Gastrocnemius medialis (tissue), 4 donors: ENCODE data around the gene LARGE1. TPM values are rescaled to one million over a fixed set of nuclear protein-coding genes. Genes with fewer than 3 reads are reported as not detected.
A peak's percentile ranks its signal among the peaks of the same experiment; 100 is the strongest.

Source experiments
- ATAC-seq, 2 donors: fragments of 150-250 bp; one replicate each; pipeline ENCODE4 v1.9.1; 2016
- DNase-seq, 2 donors: peaks; one replicate each; pipeline ENCODE4 v3.0.0-alpha.2; 2019
- H3K27ac ChIP-seq, 4 donors: fragments of 200-600 bp; sonication (generic); 1 replicate in 1 of 4; 2 replicates in 3 of 4; pipeline ENCODE4 v1.5.1; 2016 to 2018; ENCODE audit warnings: mild to moderate bottlenecking in 2 of 4, moderate library complexity in 1 of 4
- H3K27me3 ChIP-seq, 3 donors: fragments of 200-600 bp; sonication (generic) in 2 of 3; 1 replicate in 1 of 3; 2 replicates in 2 of 3; pipeline versions ENCODE4 v1.5.1 to v1.6.0; 2016 to 2019; ENCODE audit warnings: mild to moderate bottlenecking in 1 of 3, moderate library complexity in 1 of 3
- H3K36me3 ChIP-seq, 2 donors: fragments of 200-600 bp; sonication (generic) in 1 of 2; one replicate each; pipeline ENCODE4 v1.5.1; 2017 to 2018
- H3K4me1 ChIP-seq, 2 donors: fragments of 200-600 bp; sonication (generic) in 1 of 2; one replicate each; pipeline ENCODE4 v1.5.1; 2016 to 2017; ENCODE audit warnings: mild to moderate bottlenecking in 2 of 2
- H3K4me3 ChIP-seq, 4 donors: fragments of 200-600 bp; sonication (generic) in 3 of 4; 1 replicate in 1 of 4; 2 replicates in 3 of 4; pipeline ENCODE4 v1.5.1; 2016 to 2019; ENCODE audit warnings: mild to moderate bottlenecking in 2 of 4
- H3K9me3 ChIP-seq, 3 donors: fragments of 200-600 bp; sonication (generic) in 2 of 3; 1 replicate in 1 of 3; 2 replicates in 2 of 3; pipeline ENCODE4 v1.5.1; 2016 to 2019
- CTCF ChIP-seq, 5 experiments: fragments of 450-650 bp in 3 of 5; fragments of 200-600 bp in 2 of 5; sonication (generic) in 2 of 5; IDR thresholded peaks in 4 of 5; conservative IDR thresholded peaks in 1 of 5; 1 replicate in 4 of 5; 2 replicates in 1 of 5; pipeline ENCODE4 v1.5.1; 2016 to 2019; ENCODE audit warnings: antibody characterized with exemption in 5 of 5, mild to moderate bottlenecking in 3 of 5, moderate library complexity in 3 of 5
- POLR2A ChIP-seq, 2 donors: fragments of 450-650 bp; IDR thresholded peaks; one replicate each; pipeline ENCODE4 v1.6.1; 2017; ENCODE audit warnings: antibody characterized with exemption in 2 of 2, mild to moderate bottlenecking in 2 of 2, moderate library complexity in 2 of 2
- in situ Hi-C, 4 donors: fragments of 200-750 bp; cut with MboI; loops; one replicate each; pipeline versions ENCODE4 v1.15.0 to v1.8.0; 2017; ENCODE audit warnings: low sequenced_read_pairs in 4 of 4
- intact Hi-C: fragments of 100-400 bp; cut with DNase I; formaldehyde crosslinking; loops from one replicate; pipeline ENCODE4 v1.15.1; 2023; ENCODE audit warnings: low total_unique reads
- total RNA-seq, 4 donors: library from RNA; depleted of rRNA; stranded (reverse); fragments of >200 nt; gene quantifications; one replicate each; pipeline versions ENCODE4 v1.1.0 to v1.2.3, GENCODE V29; 2016

LARGE1 gene
- total RNA-seq, 4 donors from 2014 or later, result 48.5 to 91.0 (median 68.4) TPM

- Histone ChIP-seq H3K36me3 (no peaks in the 10 kb centered on the region), H3K4me3 (no peak overlapping the region), H3K27me3 (no peaks in the 10 kb centered on the region), H3K9me3 (no peaks in the 10 kb centered on the region), H3K27ac (no peak overlapping the region), H3K4me1 (no peaks in the 10 kb centered on the region)
- intact Hi-C loops, result no loop called here
- no peak for TF ChIP-seq CTCF (IDR thresholded peaks at IDR 0.05 in 4 of 5, conservative IDR thresholded peaks at IDR 0.05 in 1 of 5)
- no peak for DNase-seq
- ATAC-seq, result no peak
- in situ Hi-C loops, result no loop called here
These were observed 463.8 kb downstream of the LARGE1 start for GRCh38 chr22:33456511-33456910.

- Histone ChIP-seq H3K27me3 (no peaks in the 10 kb centered on the region), H3K9me3 (no peaks in the 10 kb centered on the region), H3K4me3 (no peak overlapping the region), H3K4me1 (no peaks in the 10 kb centered on the region), H3K36me3 (no peaks in the 10 kb centered on the region), H3K27ac (no peak overlapping the region)
- DNase-seq, result no peak
- TF ChIP-seq POLR2A (IDR thresholded peaks at IDR 0.05) (no peak), CTCF (IDR thresholded peaks at IDR 0.05 in 4 of 5, conservative IDR thresholded peaks at IDR 0.05 in 1 of 5) (no peak)
- intact Hi-C loops (no loop called here), in situ Hi-C loops (no loop called here)
- no peak for ATAC-seq
These were observed 465.2 kb downstream of the LARGE1 start for GRCh38 chr22:33455036-33455435.

- in situ Hi-C loops (no loop called here), intact Hi-C loops (no loop called here)
- DNase-seq, result no peak
- H3K27me3 ChIP-seq, result no peaks in the 10 kb centered on the region
- H3K4me1 ChIP-seq, result peaks cover 4% of the 10 kb centered on the region in 2 donors
- TF ChIP-seq CTCF (IDR thresholded peaks at IDR 0.05 in 4 of 5, conservative IDR thresholded peaks at IDR 0.05 in 1 of 5), result no peak
- TF ChIP-seq POLR2A (IDR thresholded peaks at IDR 0.05), result no peak
- H3K9me3 ChIP-seq, result no peaks in the 10 kb centered on the region
- H3K27ac ChIP-seq, result no peak overlapping the region
- ATAC-seq, result no peak
- H3K36me3 ChIP-seq, result no peaks in the 10 kb centered on the region
- no peak overlapping the region for H3K4me3 ChIP-seq
These were observed 468.3 kb downstream of the LARGE1 start for GRCh38 chr22:33451866-33452469.

GRCh38 chr22:33450756-33451155 lies 469.5 kb downstream of the LARGE1 start:
- ATAC-seq (no peak), DNase-seq (no peak)
- in situ Hi-C loops (no loop called here), intact Hi-C loops (no loop called here)
- Histone ChIP-seq H3K27ac (no peak overlapping the region), H3K4me1 (peaks cover 4% of the 10 kb centered on the region in 2 donors), H3K9me3 (no peaks in the 10 kb centered on the region), H3K4me3 (no peak overlapping the region), H3K36me3 (no peaks in the 10 kb centered on the region), H3K27me3 (no peaks in the 10 kb centered on the region)
- TF ChIP-seq POLR2A (IDR thresholded peaks at IDR 0.05) (no peak), CTCF (IDR thresholded peaks at IDR 0.05 in 4 of 5, conservative IDR thresholded peaks at IDR 0.05 in 1 of 5) (no peak)

GRCh38 chr22:33447733-33448132 lies 472.5 kb downstream of the LARGE1 start:
- TF ChIP-seq CTCF (IDR thresholded peaks at IDR 0.05 in 4 of 5, conservative IDR thresholded peaks at IDR 0.05 in 1 of 5), result no peak
- TF ChIP-seq POLR2A (IDR thresholded peaks at IDR 0.05), result no peak
- in situ Hi-C loops (no loop called here), intact Hi-C loops (no loop called here)
- DNase-seq (no peak), ATAC-seq (peak; percentile 51 to 87)
- no peaks in the 10 kb centered on the region for H3K27me3 ChIP-seq
- no peak overlapping the region for H3K27ac ChIP-seq
- no peaks in the 10 kb centered on the region for H3K36me3 ChIP-seq
- no peak overlapping the region for H3K4me3 ChIP-seq
- peaks cover 4% of the 10 kb centered on the region in 2 donors for H3K4me1 ChIP-seq
- H3K9me3 ChIP-seq, result no peaks in the 10 kb centered on the region
